ENCODE measurements around the gene STEAP3. TPM values are rescaled to one million over a fixed set of nuclear protein-coding genes. Genes with fewer than 3 reads are reported as not detected.

STEAP3 gene
- total and polyA plus RNA-seq, 2 donors (not counting 3 experiments of a cell fraction or from before 2014, with no cell fraction given) = 8.6 to 17.4 TPM

GRCh38 chr2:119241205-119241532, 17.5 kb downstream of the STEAP3 start:
- Histone ChIP-seq H3K27me3 (ENCODE audit: control insufficient read depth in 2 of 2, insufficient read depth in 2 of 2, low read length in 2 of 2) (no peaks in the 10 kb centered on the region), H2AFZ (ENCODE audit: low read depth, low read length) (no peak overlapping the region)
- BruUV-seq (replicated peaks) = no TSS peak

More at GRCh38 chr2:119241205-119241532, 17.5 kb downstream of the STEAP3 start:
- Histone ChIP-seq H3K9me3 (replicated peaks; ENCODE audit: control insufficient read depth, insufficient read depth, low read length) (no peaks in the 10 kb centered on the region), H3K79me2 (ENCODE audit: control insufficient read depth, insufficient read depth, low read length) (no peaks in the 10 kb centered on the region), H3K4me2 (ENCODE audit: insufficient read depth, low read length) (no peak overlapping the region), H3K9ac (replicated peaks; ENCODE audit: extremely low read depth, insufficient read depth, low read length) (no peak overlapping the region), H3K4me1 (ENCODE audit: control insufficient read depth, extremely low read depth, insufficient read depth, low read length) (no peaks in the 10 kb centered on the region), H3K9me1 (replicated peaks; ENCODE audit: control insufficient read depth, extremely low read depth, insufficient read depth, low read length) (no peaks in the 10 kb centered on the region), H3K27ac (ENCODE audit: insufficient read depth, low read depth, low read length) (no peak overlapping the region), H4K20me1 (replicated peaks; ENCODE audit: control insufficient read depth, extremely low read depth, insufficient read depth, low read length) (no peaks in the 10 kb centered on the region), H3K36me3 (ENCODE audit: control insufficient read depth in 2 of 2, extremely low read depth in 1 of 2, insufficient read depth in 2 of 2, low read length in 2 of 2) (no peaks in the 10 kb centered on the region), H3K4me3 (replicated peaks in 1 of 3; ENCODE audit: insufficient read depth in 1 of 3, low read depth in 1 of 3, low read length in 3 of 3) (no peak overlapping the region)
- intact Hi-C loops (cut with micrococcal nuclease) (no loop called here), dilution Hi-C loops (cut with MboI; ENCODE audit: extremely low pct_ligation_motif_present, low sequenced_read_pairs) (no loop called here)
- TF ChIP-seq MAX (IDR thresholded peaks at IDR 0.05; ENCODE audit: insufficient read depth, insufficient read length) (no peak), MYC (IDR thresholded peaks at IDR 0.05; ENCODE audit: low read depth, low read length) (no peak), POLR2A (IDR thresholded peaks at IDR 0.05; ENCODE audit: low read depth, low read length) (no peak), CTCF (IDR thresholded peaks at IDR 0.05; ENCODE audit: extremely low read depth in 1 of 2, insufficient read depth in 1 of 2, low read depth in 1 of 2, low read length in 2 of 2) (no peak), GATA2 (IDR thresholded peaks at IDR 0.05; ENCODE audit: insufficient read depth, insufficient read length, low read depth, low read length) (no peak), FOS (IDR thresholded peaks at IDR 0.05; ENCODE audit: borderline replicate concordance, insufficient read depth, low read length) (no peak), EZH2 (IDR thresholded peaks at IDR 0.05; ENCODE audit: borderline replicate concordance, low read depth, low read length, severe bottlenecking) (no peak), JUN (IDR thresholded peaks at IDR 0.05; ENCODE audit: borderline replicate concordance, insufficient read depth, insufficient read length, low read depth) (no peak), POLR2AphosphoS5 (IDR thresholded peaks at IDR 0.05; ENCODE audit: insufficient read depth, low read depth, low read length) (no peak)
- FAIRE-seq = no peak
- POLR2A ChIA-PET = no interaction called here
- no peak for DNase-seq (ENCODE audit: low read depth, low spot score)
- CTCF ChIA-PET = interaction anchor here (0.6 to 1.9 kb wide), 3 partner anchors 9 to 23 kb away, joined by 4 to 7 read pairs (median 5); no protein-coding TSS in a partner anchor
